Retinal pigment epithelial cell (primary cell): ENCODE data around the gene MS4A13.

ENCODE experiments used
- DNase-seq: peaks from one replicate; pipeline ENCODE4 v3.0.0-alpha.2; 2010; ENCODE audit warnings: low read depth
- H3K4me3 ChIP-seq: 2 replicates; pipeline ENCODE4 v1.5.1; 2011; ENCODE audit warnings: mild to moderate bottlenecking, low read length, control low read depth, moderate library complexity
- TF ChIP-seq, protein P1 (sequence below): conservative IDR thresholded peaks from 2 replicates; pipeline ENCODE4 v1.5.1; 2011; ENCODE audit warnings: low read depth, low read length, control low read depth, inconsistent platforms

MS4A13 gene, protein sequence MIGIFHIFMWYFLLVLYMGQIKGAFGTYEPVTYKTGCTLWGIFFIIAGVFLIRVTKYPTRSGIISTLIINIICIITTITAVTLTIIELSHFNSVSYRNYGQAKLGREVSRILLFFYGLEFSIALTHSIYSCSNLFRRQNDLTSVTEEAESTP

DNA sequence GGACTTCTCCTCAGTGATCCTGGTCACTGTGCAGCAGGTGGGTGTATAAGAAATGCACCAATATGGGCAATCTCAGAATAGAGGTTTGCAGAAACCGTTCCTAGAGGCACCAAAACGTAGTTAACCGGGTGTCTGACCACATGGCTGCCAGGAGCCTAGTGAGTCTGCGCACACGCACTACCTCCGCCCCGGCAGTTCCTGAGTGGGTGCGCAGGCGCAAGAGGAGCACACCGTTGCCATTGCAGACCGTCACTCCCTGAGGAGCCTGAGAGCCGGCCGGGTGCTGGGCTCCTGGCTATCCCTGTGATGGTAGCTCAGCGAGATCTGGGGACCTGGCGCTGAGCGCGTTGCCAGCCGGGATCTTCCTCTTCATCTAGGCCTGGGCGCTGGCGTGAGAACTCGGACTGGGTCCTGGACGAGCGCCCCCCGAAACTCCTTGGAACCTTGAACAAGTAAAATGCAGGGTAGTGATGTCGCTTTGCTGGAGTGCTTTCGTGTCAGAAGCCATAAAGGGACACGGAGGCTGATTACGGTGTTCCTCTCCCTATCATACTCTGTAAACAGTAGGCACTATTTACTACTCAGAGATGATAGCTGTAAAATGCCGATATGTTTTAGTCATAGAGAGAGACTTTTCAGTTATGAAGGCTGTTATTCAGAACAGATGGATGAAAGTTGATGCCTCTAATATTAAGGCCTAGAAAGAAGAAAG, at the start of gene MS4A13:
Gene MS4A13, plus strand, starts transcription at position 249 of the 712 bp plus-strand sequence. CDS start 2,692 bp downstream, outside the sequence.
- DNase-seq: no peak
- TF ChIP-seq, protein P1, sequence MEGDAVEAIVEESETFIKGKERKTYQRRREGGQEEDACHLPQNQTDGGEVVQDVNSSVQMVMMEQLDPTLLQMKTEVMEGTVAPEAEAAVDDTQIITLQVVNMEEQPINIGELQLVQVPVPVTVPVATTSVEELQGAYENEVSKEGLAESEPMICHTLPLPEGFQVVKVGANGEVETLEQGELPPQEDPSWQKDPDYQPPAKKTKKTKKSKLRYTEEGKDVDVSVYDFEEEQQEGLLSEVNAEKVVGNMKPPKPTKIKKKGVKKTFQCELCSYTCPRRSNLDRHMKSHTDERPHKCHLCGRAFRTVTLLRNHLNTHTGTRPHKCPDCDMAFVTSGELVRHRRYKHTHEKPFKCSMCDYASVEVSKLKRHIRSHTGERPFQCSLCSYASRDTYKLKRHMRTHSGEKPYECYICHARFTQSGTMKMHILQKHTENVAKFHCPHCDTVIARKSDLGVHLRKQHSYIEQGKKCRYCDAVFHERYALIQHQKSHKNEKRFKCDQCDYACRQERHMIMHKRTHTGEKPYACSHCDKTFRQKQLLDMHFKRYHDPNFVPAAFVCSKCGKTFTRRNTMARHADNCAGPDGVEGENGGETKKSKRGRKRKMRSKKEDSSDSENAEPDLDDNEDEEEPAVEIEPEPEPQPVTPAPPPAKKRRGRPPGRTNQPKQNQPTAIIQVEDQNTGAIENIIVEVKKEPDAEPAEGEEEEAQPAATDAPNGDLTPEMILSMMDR: no peak
- H3K4me3 ChIP-seq: no peak within 1 kb of the TSS

DNA sequence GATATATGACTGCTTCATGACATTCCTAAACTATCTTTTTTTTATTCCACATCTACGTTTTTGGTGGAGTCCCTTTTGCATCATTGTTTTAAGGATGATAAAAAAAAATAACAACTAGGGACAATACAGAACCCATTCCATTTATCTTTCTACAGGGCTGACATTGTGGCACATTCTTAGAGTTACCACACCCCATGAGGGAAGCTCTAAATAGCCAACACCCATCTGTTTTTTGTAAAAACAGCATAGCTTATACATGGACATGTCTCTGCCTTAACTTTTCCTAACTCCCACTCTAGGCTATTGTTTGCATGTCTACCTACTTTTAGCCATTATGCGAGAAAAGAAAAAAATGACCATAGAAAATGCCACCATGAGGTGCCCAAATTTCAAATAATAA, 46.4 kb upstream of the MS4A13 start:
- TF ChIP-seq, protein P1: no peak

DNA sequence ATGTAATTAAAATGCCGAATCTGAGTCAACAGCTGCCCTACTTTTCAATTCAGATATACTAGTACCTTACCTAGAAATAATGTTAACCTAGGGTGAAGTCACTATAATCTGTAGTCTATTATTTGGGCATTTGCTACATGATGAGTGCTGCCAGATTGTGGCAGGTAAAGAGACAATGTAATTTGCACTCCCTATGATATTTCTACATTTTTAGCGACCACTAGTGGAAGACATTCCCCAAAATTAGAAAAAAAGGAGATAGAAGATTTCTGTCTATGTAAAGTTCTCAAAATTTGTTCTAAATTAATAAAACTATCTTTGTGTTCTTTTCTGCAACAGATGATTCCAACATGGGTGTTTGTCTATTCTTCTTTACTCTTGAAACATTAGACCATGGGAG, 45.5 kb upstream of the MS4A13 start:
- H3K4me3 ChIP-seq: no peak overlapping the region
- TF ChIP-seq, protein P1: no peak
- DNase-seq: no peak

More for the DNA sequence above, 46.4 kb upstream of the MS4A13 start:
- no peak for DNase-seq
- no peak overlapping the region for H3K4me3 ChIP-seq

DNA sequence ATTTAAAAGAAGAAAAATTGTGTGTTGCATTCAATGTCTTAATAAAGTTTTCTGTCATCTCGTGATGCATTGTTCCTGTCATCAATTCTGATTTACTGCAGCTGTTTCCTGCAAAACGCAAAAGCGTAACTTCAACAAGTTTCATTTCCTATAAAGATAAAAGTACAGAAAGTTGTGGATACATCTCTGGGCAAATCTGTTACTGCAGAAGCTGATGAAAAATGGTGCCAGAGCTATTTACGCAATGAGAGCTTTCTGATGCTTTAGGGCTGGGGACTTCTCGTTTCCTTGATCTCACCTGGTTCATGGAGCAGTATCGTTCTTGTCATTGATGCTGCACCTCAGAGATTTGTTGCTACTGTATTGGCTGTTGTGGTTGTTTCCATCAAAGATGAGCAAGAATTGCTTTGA, 38.2 kb upstream of the MS4A13 start:
- no peak for DNase-seq
- no peak overlapping the region for H3K4me3 ChIP-seq
- TF ChIP-seq, protein P1: no peak

DNA sequence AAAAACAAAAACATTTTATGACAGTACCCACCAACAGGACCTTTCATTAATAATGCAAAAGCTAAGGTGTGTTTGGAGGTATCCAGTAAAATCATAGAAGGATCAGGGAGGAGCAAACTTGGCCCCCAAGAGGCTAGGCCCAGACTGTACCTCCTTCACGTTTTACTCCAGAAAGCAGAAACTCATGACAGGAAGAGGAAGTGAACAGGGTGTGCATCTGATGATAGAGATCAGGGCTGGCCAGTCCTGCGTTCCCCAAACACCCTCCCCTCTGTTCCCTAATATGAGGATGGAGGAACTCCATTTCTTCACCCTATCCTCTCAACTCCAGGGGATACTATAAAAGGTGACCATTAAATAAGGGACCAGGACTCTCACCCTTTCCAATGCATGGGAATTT, 32.8 kb upstream of the MS4A13 start:
- no peak overlapping the region for H3K4me3 ChIP-seq
- no peak for DNase-seq
- TF ChIP-seq, protein P1: no peak

DNA sequence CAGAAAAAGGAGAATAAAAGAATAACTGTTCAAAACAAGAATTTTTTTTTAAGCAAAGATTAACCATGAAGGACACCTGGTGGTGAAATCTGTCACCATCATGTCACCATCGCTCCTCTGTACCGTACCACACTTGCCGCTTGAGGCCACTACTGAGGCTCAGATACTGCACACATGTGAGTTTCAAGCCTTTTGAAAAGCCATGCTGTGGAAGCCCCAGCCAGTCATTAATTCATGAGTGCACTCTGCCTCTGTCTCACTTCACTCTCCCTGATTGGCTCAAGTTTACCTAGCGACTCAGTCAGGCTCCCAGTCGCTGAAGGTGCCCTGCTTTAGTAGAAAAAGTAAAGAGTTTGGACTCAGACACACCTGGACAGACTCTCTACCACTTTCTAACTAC, 29.2 kb upstream of the MS4A13 start:
- TF ChIP-seq, protein P1: no peak
- DNase-seq: no peak
- H3K4me3 ChIP-seq: no peak overlapping the region

- TF ChIP-seq, protein P1: no peak
- no peak for DNase-seq
- H3K4me3 ChIP-seq: no peak within 1 kb of the TSS
These were observed 22.6 kb upstream of the MS4A13 start, which contains the start of gene MS4A12 for GRCh38 chr11:60492488-60493009. MS4A12 (plus strand) TSS chr11:60492778; CDS start chr11:60497319, 4,541 bp downstream.
